Amygdala (tissue), 56 donors: ENCODE results near the gene SPHK2.
"Not testable (repeated sequence)": the region's sequence is repeated elsewhere in the genome, so short reads cannot be mapped to it uniquely, and the experiment has no call there.

ENCODE experiments used
- DNase-seq, 56 donors: peaks; one replicate each; lab custom pipeline; 2025; lab: John Stamatoyannopoulos, UW

SPHK2 gene, protein sequence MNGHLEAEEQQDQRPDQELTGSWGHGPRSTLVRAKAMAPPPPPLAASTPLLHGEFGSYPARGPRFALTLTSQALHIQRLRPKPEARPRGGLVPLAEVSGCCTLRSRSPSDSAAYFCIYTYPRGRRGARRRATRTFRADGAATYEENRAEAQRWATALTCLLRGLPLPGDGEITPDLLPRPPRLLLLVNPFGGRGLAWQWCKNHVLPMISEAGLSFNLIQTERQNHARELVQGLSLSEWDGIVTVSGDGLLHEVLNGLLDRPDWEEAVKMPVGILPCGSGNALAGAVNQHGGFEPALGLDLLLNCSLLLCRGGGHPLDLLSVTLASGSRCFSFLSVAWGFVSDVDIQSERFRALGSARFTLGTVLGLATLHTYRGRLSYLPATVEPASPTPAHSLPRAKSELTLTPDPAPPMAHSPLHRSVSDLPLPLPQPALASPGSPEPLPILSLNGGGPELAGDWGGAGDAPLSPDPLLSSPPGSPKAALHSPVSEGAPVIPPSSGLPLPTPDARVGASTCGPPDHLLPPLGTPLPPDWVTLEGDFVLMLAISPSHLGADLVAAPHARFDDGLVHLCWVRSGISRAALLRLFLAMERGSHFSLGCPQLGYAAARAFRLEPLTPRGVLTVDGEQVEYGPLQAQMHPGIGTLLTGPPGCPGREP

DNA sequence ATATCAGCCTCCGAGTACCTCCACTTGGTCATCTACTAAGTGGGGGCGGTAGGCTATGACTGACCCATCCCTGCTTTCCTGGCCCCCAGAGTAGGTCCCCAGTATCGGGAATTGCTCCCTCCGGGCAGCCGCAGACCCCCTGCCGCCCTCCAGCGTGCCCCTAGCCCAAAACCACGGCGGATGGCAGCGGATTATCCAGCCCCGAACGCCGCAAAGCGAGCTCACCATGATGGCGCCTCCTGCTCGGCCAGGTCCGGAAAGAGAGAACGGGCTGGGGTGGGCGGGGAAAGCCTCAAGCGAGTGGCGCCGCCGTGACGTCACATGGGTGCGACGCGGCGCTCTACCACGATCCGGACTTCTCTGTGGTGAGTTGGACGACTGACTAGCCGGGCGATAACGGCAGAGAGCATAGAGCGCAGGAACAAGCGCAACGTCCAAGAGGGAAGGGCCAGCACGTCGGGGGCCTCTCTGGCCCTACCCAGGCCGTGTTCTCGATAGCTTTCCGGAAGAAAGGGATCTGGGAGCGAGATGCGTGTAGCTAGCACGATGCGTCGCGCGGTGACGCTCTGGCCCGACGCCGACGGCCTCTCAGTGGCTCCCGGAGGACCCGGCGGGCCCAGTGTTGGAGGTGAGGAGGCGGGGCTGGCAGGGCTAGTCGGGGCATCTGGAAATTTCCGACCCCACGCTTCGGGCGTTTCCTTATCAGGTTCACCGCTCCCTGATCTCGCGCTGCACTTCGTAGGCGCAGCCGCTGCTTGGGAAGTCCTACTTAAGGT is at the start of gene SPHK2, which contains the start of gene RPL18:
Gene SPHK2 (plus strand): TSS at position 591 of the 776 bp plus-strand sequence. CDS start 1,009 bp downstream, outside the sequence.
Gene RPL18 (minus strand): TSS at position 263 of the 776 bp plus-strand sequence. CDS start 35 bp downstream, at position 228.
- peak; percentile 85 to 100 (median 99) for DNase-seq

DNA sequence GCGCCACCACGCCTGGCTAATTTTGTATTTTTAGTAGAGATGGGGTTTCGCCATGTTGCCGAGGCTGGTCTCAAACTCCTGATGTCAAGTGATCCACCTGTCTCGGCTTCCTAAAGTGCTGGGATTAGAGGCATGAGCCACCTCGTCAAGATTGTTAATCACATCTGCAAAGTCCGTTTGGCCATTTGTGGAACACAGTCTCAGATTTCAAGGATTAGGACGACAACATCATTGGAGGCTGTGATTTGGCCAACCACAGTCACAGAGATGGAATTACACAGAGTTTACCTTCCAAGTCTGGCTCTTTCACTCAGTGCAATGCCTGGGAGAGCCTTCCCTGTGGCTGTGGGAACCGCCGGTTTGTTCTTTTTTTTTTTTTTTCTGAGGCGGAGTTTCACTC is 49.5 kb upstream of the SPHK2 start:
- no peak for DNase-seq

DNA sequence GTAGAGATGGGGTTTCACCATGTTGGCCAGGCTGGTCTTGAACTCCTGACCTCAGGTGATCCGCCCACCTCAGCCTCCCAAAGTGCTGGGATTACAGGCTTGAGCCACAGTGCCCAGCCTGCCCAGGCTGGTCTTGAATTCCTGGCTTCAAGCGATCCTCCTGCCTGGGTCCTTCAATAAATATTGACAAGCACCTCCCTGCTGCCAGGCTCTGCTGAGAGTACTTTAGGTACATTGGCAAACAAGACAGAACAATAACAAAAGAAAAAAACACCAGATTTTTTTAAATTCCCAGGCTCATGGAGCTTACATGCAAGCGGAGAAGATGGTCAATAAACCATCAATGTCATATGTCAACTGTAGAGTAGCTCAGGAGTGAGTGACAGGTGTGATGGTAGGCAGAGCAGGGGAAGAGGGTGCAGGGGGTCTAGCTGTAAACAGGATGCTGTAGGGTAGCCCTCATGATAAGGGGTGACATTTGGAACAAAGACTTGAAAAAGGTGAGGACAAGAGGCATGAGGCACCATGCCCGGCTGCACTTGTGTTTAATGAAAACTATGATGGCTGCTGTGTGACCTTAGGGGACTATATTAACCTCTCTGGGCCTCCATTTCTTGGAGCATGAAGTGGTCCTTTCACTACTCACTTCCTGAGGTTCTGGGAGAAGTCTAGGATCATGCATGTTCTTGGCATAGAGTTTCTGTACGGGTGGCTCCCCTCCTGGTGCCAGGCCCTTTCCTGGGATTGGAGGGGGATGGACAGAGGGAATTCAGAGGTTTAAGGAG is 47.7 kb upstream of the SPHK2 start:
- no peak for DNase-seq

DNA sequence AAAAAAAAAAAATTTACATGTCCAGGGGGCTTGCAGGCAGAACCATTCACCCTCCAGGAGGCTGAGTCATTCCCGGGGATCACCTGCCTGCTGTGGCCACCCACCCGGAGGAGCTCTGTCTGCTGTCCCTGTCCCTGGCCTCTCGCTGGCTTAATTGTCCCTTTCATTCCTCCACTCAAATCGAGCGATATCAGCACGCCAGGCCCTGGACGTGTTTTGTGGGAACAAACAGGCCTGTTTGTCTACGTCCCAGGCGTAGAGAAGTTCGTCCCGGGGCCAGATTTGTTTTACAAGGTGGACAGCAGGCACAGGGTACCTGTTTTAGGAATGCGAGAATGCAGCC is 46.2 kb upstream of the SPHK2 start:
- DNase-seq = no peak

DNA sequence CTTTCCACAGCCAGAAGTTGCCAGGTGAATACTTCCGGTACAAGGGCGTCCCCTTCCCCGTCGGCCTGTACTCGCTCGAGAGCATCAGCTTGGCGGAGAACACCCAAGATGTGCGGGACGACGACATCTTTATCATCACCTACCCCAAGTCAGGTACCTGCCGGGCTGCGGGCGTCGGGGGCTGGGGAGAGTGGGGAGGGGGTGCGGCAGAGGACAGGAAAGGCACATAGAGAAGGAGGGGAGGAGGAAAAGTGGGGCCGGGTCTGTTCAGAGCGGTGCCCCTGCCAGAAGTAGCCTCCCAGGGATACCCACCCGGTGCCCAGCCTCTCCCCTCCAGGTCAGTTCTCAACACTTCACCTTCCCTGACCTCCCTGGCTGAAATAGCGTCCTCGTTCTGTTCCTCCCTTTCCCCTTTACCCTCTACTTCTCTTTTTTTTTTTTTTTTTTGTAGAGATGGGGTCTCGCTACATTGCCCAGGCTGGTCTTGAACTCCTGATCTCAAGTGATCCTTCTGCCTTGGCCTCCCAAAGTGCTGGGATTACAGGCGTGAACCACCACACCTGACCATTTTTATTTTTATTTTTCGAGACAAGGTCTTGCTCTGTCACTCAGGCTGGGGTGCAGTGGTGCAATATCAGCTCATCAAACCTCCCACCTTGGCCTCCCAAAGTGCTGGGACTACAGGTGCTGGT is 43.2 kb upstream of the SPHK2 start:
- DNase-seq = no peak

DNA sequence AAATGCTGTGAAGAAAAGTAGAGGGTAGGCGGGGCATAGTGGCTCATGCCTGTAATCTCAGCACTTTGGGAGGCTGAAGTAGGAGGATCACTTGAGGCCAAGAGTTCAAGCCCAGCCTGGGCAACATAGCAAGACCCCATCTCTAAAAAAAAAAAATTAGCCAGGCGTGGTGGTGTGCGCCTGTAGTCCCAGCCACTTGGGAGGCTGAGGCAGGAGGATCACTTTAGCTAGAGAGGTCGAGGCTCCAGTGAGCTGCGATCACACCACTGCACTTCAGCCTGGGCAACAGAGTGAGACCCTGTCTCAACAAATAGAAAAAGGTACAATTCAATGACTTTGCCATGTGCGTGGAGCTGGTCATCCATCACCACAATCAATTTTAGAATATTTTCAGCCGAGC is 41.4 kb upstream of the SPHK2 start:
- DNase-seq = not testable (repeated sequence)

DNA sequence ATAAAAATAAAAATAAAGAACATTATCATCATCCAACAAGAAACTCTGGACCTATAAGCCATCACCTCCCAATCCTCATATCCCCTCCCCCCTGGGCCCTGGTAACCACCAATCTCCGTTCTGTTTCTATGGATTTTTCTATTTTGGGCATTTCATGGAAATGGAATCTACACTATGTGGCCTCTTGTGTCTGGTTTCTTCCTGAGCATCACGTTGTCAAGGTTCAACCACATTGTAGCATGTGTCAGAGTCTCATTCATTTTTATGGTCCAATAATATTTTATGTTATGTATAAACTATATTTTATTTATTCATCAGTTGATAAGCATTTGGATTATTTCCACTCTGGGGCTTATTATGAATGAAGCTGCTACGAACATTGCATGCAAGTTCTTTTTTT is 40.4 kb upstream of the SPHK2 start:
- DNase-seq = no peak

DNA sequence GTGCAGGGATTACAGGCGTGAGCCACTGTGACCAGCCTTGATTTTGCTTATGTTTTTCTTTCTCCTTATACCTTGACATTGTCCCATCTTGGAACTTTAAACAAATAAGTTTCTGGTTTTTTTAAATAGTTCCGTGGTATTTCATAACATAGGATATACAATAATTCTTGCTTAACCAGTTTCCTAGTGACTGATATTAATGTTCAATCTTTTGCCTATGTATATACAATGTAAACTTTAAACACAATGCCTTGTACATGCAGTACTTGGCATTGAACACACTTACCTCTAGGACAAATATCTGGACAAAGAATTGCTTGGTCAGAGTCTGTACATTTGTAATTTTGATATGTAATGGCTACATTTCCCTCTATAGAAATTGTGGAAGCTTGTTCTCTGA is 37.1 kb upstream of the SPHK2 start:
- DNase-seq = no peak

DNA sequence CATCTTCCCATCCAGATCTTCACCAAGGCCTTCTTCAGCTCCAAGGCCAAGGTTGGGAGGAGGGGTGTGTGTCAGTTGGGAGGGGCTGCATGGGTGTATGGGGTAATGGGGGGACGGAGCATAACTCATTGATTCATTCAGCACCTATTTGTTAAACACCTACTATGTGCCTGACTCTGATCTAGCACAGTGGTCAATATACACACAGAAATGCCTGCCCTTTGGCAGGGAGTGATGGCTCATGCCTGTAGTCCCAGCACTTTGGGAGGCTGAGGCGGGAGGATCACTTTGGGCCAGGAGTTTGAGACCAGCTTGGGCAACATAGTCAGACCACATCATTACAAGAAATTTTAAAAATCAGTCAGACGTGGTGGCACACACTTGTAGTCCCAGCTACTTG is 31.9 kb upstream of the SPHK2 start:
- no peak for DNase-seq

DNA sequence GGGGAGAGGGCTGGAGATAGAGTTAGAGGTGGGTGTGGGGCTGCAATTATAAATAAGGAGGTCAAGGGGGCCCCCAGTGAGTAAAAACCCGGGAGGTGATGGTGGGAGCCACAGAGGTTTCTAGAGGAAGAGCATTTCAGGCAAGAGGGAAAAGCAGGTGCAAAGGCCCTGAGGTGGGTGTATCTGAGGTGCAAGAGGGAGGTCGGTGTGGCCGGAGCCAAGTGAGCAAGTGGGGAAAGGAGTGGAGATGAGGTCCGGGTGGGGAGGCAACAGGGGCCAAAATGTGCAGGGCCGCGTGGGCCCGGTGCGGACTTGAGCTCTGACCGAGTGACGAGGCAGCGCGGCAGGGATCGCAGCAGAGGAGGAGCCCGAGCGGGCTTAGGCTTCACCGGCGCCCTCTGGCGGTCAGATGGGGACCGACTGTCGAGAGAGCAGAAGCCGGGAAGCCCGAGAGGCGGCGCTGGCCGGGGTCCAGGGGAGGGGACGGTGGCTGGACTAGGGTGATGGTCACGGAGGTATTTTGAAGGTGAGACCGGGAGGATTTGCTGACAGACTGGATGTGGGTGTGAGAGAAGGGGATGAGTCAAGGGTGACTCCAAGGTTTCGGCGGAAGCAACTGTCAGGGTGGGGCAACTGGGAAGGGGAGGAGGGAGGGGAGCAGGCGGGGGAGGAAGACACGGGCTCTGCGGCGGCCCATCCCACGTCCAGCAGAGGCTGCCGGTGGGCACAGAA is 30.5 kb upstream of the SPHK2 start:
- DNase-seq = peak in 54 of 56 donors; percentile 9 to 96 (median 64)

DNA sequence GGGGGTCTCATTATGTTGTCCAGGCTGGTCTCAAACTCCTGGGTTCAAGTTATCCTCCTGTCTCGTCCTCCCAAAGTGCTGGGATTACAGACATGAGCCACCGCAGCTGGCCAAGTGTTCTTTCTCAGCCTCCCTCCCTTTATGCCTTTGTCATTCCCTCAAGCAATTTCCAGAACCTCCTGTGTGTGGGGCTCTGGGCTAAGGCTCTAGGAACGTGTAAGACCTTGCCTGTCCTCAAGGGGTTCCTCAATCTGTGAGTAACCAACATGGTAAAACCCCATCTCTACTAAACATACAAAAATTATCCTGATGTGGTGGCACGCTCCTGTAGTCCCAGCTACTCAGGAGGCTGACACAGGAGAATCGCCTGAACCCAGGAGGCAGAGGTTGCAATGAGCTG is 28.3 kb upstream of the SPHK2 start:
- no peak for DNase-seq

DNA sequence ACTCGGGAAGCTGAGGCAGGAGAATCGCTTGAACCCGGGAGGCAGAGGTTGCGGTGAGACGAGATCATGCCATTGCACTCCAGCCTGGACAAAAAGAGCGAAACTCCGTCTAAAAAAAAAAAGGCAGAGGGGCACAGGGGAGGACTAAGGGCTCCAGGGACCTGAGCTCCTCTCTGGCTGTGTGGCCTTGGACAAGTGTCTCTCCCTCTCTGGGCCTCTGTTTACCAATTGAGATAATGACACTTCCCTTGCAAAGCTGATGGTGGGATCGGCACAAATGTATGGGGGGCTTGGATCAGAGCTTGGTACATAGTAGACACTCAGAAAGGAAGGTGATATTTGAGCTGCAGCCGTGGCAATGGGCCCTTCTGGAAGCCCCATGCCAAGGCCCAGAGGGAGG is 24.1 kb upstream of the SPHK2 start:
- DNase-seq = no peak

DNA sequence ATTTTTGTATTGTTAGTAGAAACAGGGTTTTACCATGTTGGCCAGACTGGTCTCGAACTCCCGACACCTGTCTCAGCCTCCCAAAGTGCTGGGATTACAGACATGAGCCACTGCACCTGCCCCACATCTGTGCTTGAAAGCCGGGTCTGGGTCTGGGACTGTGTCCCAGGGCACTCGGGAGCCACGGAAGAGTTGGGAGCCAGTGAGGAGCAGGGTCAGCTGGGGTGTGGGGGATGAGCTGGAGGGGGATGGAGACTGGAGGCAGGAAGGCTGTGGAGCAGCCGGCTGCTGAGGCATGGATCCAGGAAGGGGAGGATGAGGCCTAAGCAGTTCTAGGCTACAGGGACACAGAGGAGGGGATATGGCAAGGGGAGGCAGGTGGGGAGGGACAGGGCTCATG is 23.5 kb upstream of the SPHK2 start:
- no peak for DNase-seq

DNA sequence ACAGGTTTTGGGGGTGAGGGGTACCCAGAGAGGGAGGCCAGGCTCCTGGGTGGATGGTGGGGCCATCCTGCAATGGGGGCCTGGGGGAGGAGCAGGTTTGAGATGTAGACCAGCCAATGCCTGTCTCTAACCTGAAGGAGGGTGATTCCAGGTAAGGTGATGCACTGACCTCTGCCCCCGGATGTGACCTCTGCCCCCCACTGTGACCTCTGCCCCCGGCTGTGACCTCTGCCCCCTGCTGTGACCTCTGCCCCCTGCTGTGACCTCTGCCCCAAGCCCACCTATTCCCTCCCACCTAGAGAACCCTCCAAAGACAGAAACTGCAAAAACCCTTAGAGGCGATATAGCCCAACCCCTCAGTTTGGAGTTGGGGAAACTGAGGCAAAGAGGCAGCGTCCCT is 23.1 kb upstream of the SPHK2 start:
- no peak for DNase-seq

DNA sequence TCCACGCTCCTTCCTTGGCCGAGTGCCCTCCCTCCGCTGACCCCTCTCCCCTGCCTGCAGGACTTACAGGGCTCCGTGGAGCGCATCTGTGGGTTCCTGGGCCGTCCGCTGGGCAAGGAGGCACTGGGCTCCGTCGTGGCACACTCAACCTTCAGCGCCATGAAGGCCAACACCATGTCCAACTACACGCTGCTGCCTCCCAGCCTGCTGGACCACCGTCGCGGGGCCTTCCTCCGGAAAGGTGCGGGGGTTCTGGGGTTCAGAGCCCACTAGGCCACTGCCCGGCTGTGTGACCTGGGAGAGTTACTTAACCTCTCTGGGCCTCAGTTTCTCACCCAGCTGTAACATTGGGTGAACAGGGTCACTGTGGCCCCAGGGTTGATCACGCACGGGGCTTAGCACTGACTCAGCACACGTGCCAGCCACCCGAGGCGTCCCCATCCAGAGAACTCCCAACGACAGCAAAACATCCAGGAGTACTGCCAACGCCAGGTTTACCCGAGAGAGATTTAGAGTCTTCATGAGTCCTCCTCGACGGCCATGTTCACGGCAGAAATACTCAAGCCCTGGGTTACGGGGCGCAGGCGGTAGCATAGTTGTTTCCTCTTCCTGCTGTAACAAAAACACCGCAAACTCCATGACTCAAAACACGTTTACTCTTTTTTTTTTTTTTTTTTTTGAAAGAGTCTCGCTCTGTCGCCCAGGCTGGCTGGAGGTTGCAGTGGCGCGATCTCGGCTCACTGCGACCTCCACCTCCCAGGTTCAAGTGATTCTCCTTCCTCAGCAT is 22.4 kb upstream of the SPHK2 start:
- no peak for DNase-seq

DNA sequence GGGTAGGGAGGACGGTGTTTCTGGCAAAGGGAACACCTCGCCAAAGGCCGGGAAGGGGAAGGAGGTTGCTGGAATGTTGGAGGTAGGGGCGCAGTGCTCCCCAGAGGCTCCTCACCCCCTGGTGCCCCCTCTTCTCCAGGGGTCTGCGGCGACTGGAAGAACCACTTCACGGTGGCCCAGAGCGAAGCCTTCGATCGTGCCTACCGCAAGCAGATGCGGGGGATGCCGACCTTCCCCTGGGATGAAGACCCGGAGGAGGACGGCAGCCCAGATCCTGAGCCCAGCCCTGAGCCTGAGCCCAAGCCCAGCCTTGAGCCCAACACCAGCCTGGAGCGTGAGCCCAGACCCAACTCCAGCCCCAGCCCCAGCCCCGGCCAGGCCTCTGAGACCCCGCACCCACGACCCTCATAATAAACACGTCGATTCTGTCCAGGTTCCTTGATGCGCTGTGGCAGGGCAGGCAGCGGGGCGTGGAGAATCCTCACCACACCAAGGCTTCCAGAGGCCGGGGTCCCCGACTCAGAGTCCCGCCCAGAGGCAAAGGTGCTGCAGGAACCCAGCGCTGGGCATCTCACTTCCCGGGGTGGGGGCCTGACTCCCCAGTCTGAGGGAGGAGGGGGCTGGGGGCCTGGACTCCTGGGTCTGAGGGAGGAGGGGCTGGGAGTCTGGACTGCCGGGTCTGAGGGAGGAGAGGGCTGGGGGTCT is 20.2 kb upstream of the SPHK2 start:
- DNase-seq = no peak

DNA sequence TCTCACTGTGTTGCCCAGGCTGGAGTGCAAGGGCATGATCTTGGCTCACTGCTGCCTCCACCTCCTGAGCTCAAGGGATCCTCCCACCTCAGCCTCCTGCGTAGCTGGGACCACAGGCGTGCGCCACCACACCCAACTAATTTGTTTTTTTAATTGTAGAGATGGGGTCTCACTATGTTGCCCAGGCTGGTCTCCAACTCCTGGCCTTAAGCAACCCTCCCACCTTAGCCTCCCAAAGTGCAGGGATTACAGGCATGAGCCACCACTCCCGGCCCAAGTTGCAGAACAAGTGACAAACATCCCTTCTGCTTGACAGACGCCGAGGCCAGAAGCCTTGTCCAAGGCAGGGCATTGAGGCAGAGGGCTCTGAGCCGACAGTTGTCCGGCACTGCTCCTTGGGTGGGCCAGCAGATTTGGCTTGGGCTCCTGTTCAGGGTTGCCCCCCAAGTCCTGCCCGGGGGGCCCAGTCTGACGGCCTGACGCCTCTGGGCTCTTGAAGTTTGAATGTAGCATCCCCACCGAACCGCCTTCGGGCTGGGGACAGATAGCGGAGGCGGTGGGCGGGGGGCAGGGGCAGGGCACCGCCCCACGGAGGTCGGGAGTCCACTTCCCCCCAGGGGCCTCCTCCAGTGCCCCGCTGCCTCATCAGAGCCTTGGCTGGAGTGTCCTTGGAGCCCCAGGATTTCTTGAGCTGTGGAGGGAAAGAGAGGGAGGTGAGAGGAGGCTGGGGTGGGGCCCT is 18.5 kb upstream of the SPHK2 start:
- no peak for DNase-seq
